Colonic mucosa (tissue), 4 donors: ENCODE data around the gene CRISPLD2. TPM values are rescaled to one million over a fixed set of nuclear protein-coding genes. Genes with fewer than 3 reads are reported as not detected.

Experiments used
- DNase-seq: peaks from one replicate; pipeline ENCODE4 v3.0.0-alpha.2; 2020
- H3K27ac ChIP-seq: fragments of 200-600 bp; one replicate; pipeline ENCODE4 v1.8.0; 2021
- H3K27me3 ChIP-seq: fragments of 200-600 bp; one replicate; pipeline ENCODE4 v1.8.0; 2021
- H3K36me3 ChIP-seq: fragments of 200-600 bp; one replicate; pipeline ENCODE4 v1.8.0; 2021
- H3K4me1 ChIP-seq: fragments of 200-600 bp; one replicate; pipeline ENCODE4 v1.8.0; 2021; ENCODE audit warnings: mild to moderate bottlenecking
- H3K4me3 ChIP-seq: fragments of 200-600 bp; one replicate; pipeline ENCODE4 v1.8.0; 2021
- H3K9ac ChIP-seq, 2 donors: one replicate each; pipeline ENCODE4 v1.7.0; 2013; ENCODE audit warnings: control low read depth in 2 of 2, low read depth in 2 of 2, low read length in 2 of 2
- H3K9me3 ChIP-seq: fragments of 200-600 bp; one replicate; pipeline ENCODE4 v1.8.0; 2021
- CTCF ChIP-seq: fragments of 200-600 bp; IDR thresholded peaks from one replicate; pipeline ENCODE4 v1.8.0; 2022; ENCODE audit warnings: antibody characterized with exemption, mild to moderate bottlenecking
- intact Hi-C: fragments of 100-400 bp; cut with DNase I; formaldehyde crosslinking; loops from one replicate; pipeline ENCODE4 v1.14.1; 2022
- total RNA-seq, 2 donors: library from RNA; stranded (reverse); fragmentation: NEBNext Ultra II Directional in 1 of 2; extraction: Animal tissue kit (Norgen Biotek cat#: 25700) in 1 of 2; gene quantifications; one replicate each; pipeline ENCODE4 v1.2.1, GENCODE V29; 2021
- donor health status: healthy.
- donor health status: DM: no; HTN: no; CAD: no.
- donor health status: DM: no; HTN: no; CAD: no.

Gene CRISPLD2
- total RNA-seq, 2 donors from 2014 or later: 10.4 to 37.9 TPM

GRCh38 chr16:84899414-84899813 is 79.6 kb downstream of the CRISPLD2 start:
- Histone ChIP-seq H3K4me1 (no peaks in the 10 kb centered on the region), H3K27ac (no peak overlapping the region), H3K27me3 (no peaks in the 10 kb centered on the region), H3K9ac (no peak overlapping the region), H3K9me3 (no peaks in the 10 kb centered on the region), H3K4me3 (no peak overlapping the region), H3K36me3 (no peaks in the 10 kb centered on the region)
- no peak for TF ChIP-seq CTCF
- no peak for DNase-seq
- intact Hi-C loops: no loop called here

GRCh38 chr16:84905965-84906460 is 86.2 kb downstream of the CRISPLD2 start:
- Histone ChIP-seq H3K27ac (no peak overlapping the region), H3K9ac (no peak overlapping the region), H3K4me1 (peaks cover 6% of the 10 kb centered on the region), H3K4me3 (no peak overlapping the region), H3K36me3 (no peaks in the 10 kb centered on the region), H3K9me3 (no peaks in the 10 kb centered on the region), H3K27me3 (no peaks in the 10 kb centered on the region)
- intact Hi-C loops: no loop called here
- TF ChIP-seq CTCF: no peak
- DNase-seq: no peak

GRCh38 chr16:84907051-84907450 is 87.3 kb downstream of the CRISPLD2 start:
- Histone ChIP-seq H3K9ac (no peak overlapping the region), H3K4me1 (peaks cover 8% of the 10 kb centered on the region), H3K36me3 (no peaks in the 10 kb centered on the region), H3K27me3 (no peaks in the 10 kb centered on the region), H3K4me3 (no peak overlapping the region), H3K27ac (no peak overlapping the region), H3K9me3 (no peaks in the 10 kb centered on the region)
- TF ChIP-seq CTCF: no peak
- intact Hi-C loops: no loop called here
- no peak for DNase-seq

- no peak for TF ChIP-seq CTCF
Measured at GRCh38 chr16:84907575-84907974, 87.8 kb downstream of the CRISPLD2 start.

GRCh38 chr16:84909476-84910085 is 89.8 kb downstream of the CRISPLD2 start:
- Histone ChIP-seq H3K4me1 (peaks cover 12% of the 10 kb centered on the region), H3K4me3 (no peak overlapping the region), H3K36me3 (no peaks in the 10 kb centered on the region), H3K27me3 (no peaks in the 10 kb centered on the region), H3K27ac (no peak overlapping the region), H3K9me3 (no peaks in the 10 kb centered on the region), H3K9ac (no peak overlapping the region)
- TF ChIP-seq CTCF: no peak
- DNase-seq: no peak
- intact Hi-C loops: no loop called here

More at GRCh38 chr16:84907575-84907974, 87.8 kb downstream of the CRISPLD2 start:
- intact Hi-C loops: no loop called here
- Histone ChIP-seq H3K27me3 (no peaks in the 10 kb centered on the region), H3K4me3 (no peak overlapping the region), H3K27ac (no peak overlapping the region), H3K9me3 (no peaks in the 10 kb centered on the region), H3K4me1 (peaks cover 8% of the 10 kb centered on the region), H3K9ac (no peak overlapping the region), H3K36me3 (no peaks in the 10 kb centered on the region)
- DNase-seq: no peak
